ENCODE measurements around the gene DHFR2.

DHFR2 gene

DNA sequence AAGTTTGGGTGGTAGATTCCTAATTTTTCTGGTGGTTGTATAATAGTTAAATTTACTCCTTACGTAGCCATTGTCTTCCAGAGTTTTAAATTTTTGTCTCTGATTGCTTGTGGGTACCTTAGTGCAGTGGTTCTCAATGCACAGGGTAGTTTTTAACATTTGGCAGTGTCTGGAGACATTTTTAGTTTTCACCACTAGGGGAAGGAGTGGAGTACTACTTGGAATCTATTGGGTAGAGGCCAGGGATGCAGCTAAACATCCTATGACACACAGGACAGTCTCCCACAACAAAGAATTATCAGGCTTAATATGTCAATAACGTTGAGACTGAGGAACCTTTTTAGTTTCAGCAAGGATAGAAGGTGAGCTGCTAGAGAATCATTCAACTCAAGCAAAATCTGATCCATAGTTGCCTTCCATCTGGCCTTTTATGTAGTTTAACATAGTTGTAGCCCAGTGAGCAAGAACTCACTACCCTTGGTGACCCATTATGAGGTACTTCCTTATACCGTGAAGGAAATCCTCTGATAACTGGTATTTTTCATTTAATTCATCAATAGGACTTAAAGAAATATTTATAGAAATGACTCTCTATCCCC, 25.7 kb downstream of the DHFR2 start:
- no peaks in the 10 kb centered on the region for H3K27me3 ChIP-seq (ENCODE audit: control insufficient read depth, insufficient read depth, low read length)
- no peak overlapping the region for H3K27ac ChIP-seq (ENCODE audit: low read length)
- no peaks in the 10 kb centered on the region for H3K9me3 ChIP-seq (ENCODE audit: control insufficient read depth, insufficient read depth, low read length)
- no peaks in the 10 kb centered on the region for H3K4me1 ChIP-seq (ENCODE audit: control insufficient read depth, insufficient read depth, low read length)
- no peak overlapping the region for H3K4me3 ChIP-seq (ENCODE audit: low read length)
- peak; percentile 11 for DNase-seq (ENCODE audit: low read depth, low spot score)
- no CpG with 5 or more reads among the region's 3 CpGs for WGBS (ENCODE audit: insufficient coverage, insufficient read length)
- H3K36me3 ChIP-seq (ENCODE audit: control insufficient read depth, insufficient read depth, low read length): no peaks in the 10 kb centered on the region

GRCh38 chr3:94028093-94028837, 34.5 kb downstream of the DHFR2 start, which contains the start of gene STX19:
Gene STX19 (minus strand): TSS chr3:94028597. CDS start chr3:94015269, 13,328 bp downstream.
- Histone ChIP-seq H3K9me3 (ENCODE audit: control insufficient read depth, insufficient read depth, low read length) (no peaks in the 10 kb centered on the region), H3K27me3 (ENCODE audit: control insufficient read depth, insufficient read depth, low read length) (no peaks in the 10 kb centered on the region), H3K36me3 (ENCODE audit: control insufficient read depth, insufficient read depth, low read length) (no peaks in the 10 kb centered on the region), H3K27ac (ENCODE audit: low read length) (no peak within 1 kb of the TSS), H3K4me3 (ENCODE audit: low read length) (no peak within 1 kb of the TSS), H3K4me1 (ENCODE audit: control insufficient read depth, insufficient read depth, low read length) (no peaks in the 10 kb centered on the region)
- no CpG with 5 or more reads among the region's 8 CpGs for WGBS (ENCODE audit: insufficient coverage, insufficient read length)
- DNase-seq (ENCODE audit: low read depth, low spot score): no peak

DNA sequence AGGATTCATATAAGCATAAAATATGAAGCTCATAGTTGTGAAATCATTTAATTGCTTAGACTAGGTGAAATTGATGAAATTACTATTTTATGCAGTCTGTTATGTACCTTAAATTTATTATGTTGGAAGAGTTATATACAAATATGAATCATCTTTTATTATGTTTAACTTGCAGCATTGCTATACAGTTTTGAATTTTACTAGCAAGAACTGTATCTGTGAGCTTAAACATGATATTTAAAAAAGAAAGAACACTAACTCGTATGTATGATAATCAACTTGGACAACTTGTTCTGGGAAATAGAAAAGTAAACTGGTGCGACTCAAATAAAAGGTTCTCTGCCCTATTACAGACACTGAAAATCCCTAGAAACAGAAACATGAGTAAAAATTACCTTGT, 36.1 kb downstream of the DHFR2 start:
- H3K27ac ChIP-seq (ENCODE audit: low read length): no peak overlapping the region
- H3K9me3 ChIP-seq (ENCODE audit: control insufficient read depth, insufficient read depth, low read length): no peaks in the 10 kb centered on the region
- no CpG with 5 or more reads among the region's 2 CpGs for WGBS (ENCODE audit: insufficient coverage, insufficient read length)
- no peaks in the 10 kb centered on the region for H3K27me3 ChIP-seq (ENCODE audit: control insufficient read depth, insufficient read depth, low read length)
- no peaks in the 10 kb centered on the region for H3K36me3 ChIP-seq (ENCODE audit: control insufficient read depth, insufficient read depth, low read length)
- no peak for DNase-seq (ENCODE audit: low read depth, low spot score)
- no peaks in the 10 kb centered on the region for H3K4me1 ChIP-seq (ENCODE audit: control insufficient read depth, insufficient read depth, low read length)
- no peak overlapping the region for H3K4me3 ChIP-seq (ENCODE audit: low read length)

DNA sequence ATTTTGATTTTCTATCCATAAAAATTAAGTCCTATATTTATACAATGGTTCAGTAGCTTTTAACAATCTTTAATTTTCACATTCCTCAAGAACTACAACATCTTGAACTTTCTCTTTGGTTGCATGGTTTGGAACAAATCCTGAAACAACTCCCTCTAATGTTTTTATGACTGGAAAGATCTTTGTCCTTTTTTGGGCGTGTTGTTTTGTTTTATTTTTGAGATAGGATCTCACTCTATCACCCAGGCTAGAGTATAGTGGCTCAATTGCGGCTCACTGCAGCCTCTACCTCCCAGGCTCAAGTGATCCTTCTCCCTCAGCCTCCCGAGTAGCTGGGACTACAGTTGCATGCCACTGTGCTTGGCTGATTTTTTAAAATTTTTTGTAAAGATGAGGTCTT, 38.3 kb downstream of the DHFR2 start:
- WGBS (ENCODE audit: insufficient coverage, insufficient read length): no CpG with 5 or more reads among the region's 3 CpGs
- Histone ChIP-seq H3K27ac (ENCODE audit: low read length) (no peak overlapping the region), H3K9me3 (ENCODE audit: control insufficient read depth, insufficient read depth, low read length) (no peaks in the 10 kb centered on the region), H3K4me1 (ENCODE audit: control insufficient read depth, insufficient read depth, low read length) (no peaks in the 10 kb centered on the region), H3K27me3 (ENCODE audit: control insufficient read depth, insufficient read depth, low read length) (no peaks in the 10 kb centered on the region), H3K4me3 (ENCODE audit: low read length) (no peak overlapping the region), H3K36me3 (ENCODE audit: control insufficient read depth, insufficient read depth, low read length) (no peaks in the 10 kb centered on the region)
- DNase-seq (ENCODE audit: low read depth, low spot score): no peak

- H3K9me3 ChIP-seq (ENCODE audit: control insufficient read depth, insufficient read depth, low read length): no peaks in the 10 kb centered on the region
- WGBS (ENCODE audit: insufficient coverage, insufficient read length): no CpG with 5 or more reads among the region's 3 CpGs
- H3K4me3 ChIP-seq (ENCODE audit: low read length): no peak overlapping the region
- no peak overlapping the region for H3K27ac ChIP-seq (ENCODE audit: low read length)
- H3K27me3 ChIP-seq (ENCODE audit: control insufficient read depth, insufficient read depth, low read length): no peaks in the 10 kb centered on the region
- no peaks in the 10 kb centered on the region for H3K4me1 ChIP-seq (ENCODE audit: control insufficient read depth, insufficient read depth, low read length)
- no peak for DNase-seq (ENCODE audit: low read depth, low spot score)
- H3K36me3 ChIP-seq (ENCODE audit: control insufficient read depth, insufficient read depth, low read length): no peaks in the 10 kb centered on the region
Measured at GRCh38 chr3:94020293-94020692, 42.4 kb downstream of the DHFR2 start.

DNA sequence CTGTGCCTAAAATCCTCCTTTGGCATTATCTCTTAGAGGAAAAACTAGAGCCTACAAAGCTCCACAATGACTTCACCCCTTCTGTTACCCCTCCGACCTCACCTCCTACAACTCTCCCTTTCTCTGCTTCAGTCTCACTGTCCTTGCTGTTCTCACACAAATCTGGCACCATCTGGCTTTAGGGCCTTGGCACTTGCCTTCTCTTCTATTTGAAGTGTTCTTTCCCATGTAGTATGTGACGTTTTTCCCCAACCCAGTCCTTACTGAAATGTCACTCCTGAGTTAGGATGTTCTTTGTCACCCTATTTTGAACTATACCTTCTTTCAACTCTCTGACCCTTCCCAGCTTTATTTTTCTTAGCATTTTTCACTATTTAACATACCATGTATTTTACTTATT, 43.1 kb downstream of the DHFR2 start:
- no peaks in the 10 kb centered on the region for H3K36me3 ChIP-seq (ENCODE audit: control insufficient read depth, insufficient read depth, low read length)
- no peaks in the 10 kb centered on the region for H3K4me1 ChIP-seq (ENCODE audit: control insufficient read depth, insufficient read depth, low read length)
- H3K4me3 ChIP-seq (ENCODE audit: low read length): no peak overlapping the region
- no peaks in the 10 kb centered on the region for H3K27me3 ChIP-seq (ENCODE audit: control insufficient read depth, insufficient read depth, low read length)
- H3K27ac ChIP-seq (ENCODE audit: low read length): no peak overlapping the region
- H3K9me3 ChIP-seq (ENCODE audit: control insufficient read depth, insufficient read depth, low read length): no peaks in the 10 kb centered on the region
- DNase-seq (ENCODE audit: low read depth, low spot score): no peak
- WGBS (ENCODE audit: insufficient coverage, insufficient read length): no CpG with 5 or more reads among the region's 2 CpGs

- no CpG with 5 or more reads among the region's 1 CpG for WGBS (ENCODE audit: insufficient coverage, insufficient read length)
- H3K27me3 ChIP-seq (ENCODE audit: control insufficient read depth, insufficient read depth, low read length): no peaks in the 10 kb centered on the region
- no peaks in the 10 kb centered on the region for H3K4me1 ChIP-seq (ENCODE audit: control insufficient read depth, insufficient read depth, low read length)
- H3K27ac ChIP-seq (ENCODE audit: low read length): no peak overlapping the region
- H3K4me3 ChIP-seq (ENCODE audit: low read length): no peak overlapping the region
- H3K36me3 ChIP-seq (ENCODE audit: control insufficient read depth, insufficient read depth, low read length): no peaks in the 10 kb centered on the region
- no peaks in the 10 kb centered on the region for H3K9me3 ChIP-seq (ENCODE audit: control insufficient read depth, insufficient read depth, low read length)
- no peak for DNase-seq (ENCODE audit: low read depth, low spot score)
Measured at GRCh38 chr3:94015025-94015424, 47.7 kb downstream of the DHFR2 start.

- H3K36me3 ChIP-seq (ENCODE audit: control insufficient read depth, insufficient read depth, low read length): no peaks in the 10 kb centered on the region
- WGBS (ENCODE audit: insufficient coverage, insufficient read length): no CpG with 5 or more reads among the region's 1 CpG
- DNase-seq (ENCODE audit: low read depth, low spot score): no peak
- H3K27ac ChIP-seq (ENCODE audit: low read length): no peak overlapping the region
- H3K4me3 ChIP-seq (ENCODE audit: low read length): no peak overlapping the region
- no peaks in the 10 kb centered on the region for H3K4me1 ChIP-seq (ENCODE audit: control insufficient read depth, insufficient read depth, low read length)
- no peaks in the 10 kb centered on the region for H3K27me3 ChIP-seq (ENCODE audit: control insufficient read depth, insufficient read depth, low read length)
- no peaks in the 10 kb centered on the region for H3K9me3 ChIP-seq (ENCODE audit: control insufficient read depth, insufficient read depth, low read length)
Measured at GRCh38 chr3:94012185-94012584, 50.5 kb downstream of the DHFR2 start.

- no peak for DNase-seq (ENCODE audit: low read depth, low spot score)
- H3K27ac ChIP-seq (ENCODE audit: low read length): no peak overlapping the region
- no peaks in the 10 kb centered on the region for H3K4me1 ChIP-seq (ENCODE audit: control insufficient read depth, insufficient read depth, low read length)
- H3K9me3 ChIP-seq (ENCODE audit: control insufficient read depth, insufficient read depth, low read length): no peaks in the 10 kb centered on the region
- H3K4me3 ChIP-seq (ENCODE audit: low read length): no peak overlapping the region
- H3K36me3 ChIP-seq (ENCODE audit: control insufficient read depth, insufficient read depth, low read length): no peaks in the 10 kb centered on the region
- WGBS (ENCODE audit: insufficient coverage, insufficient read length): no CpG with 5 or more reads among the region's 3 CpGs
- no peaks in the 10 kb centered on the region for H3K27me3 ChIP-seq (ENCODE audit: control insufficient read depth, insufficient read depth, low read length)
Measured at GRCh38 chr3:94011233-94011711, 51.4 kb downstream of the DHFR2 start.

DNA sequence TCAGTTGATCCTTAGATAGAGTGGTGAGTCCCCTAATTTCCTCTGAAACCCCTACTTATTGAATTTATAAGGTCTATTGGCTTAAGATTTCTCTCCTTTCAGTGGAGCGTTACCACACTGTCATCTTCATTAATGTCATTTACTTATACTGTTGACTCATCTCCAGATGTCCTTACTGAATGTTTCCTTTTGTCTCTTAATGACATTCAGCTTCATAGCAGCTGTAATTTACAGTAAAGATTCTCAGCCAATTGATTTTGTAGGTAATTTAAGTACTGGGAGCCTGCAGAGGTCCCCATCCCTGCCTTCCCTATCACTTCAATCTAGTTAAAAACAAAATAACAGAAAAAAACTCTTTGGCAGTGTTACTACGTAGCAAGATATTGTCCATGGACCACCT, 53.1 kb downstream of the DHFR2 start:
- Histone ChIP-seq H3K36me3 (ENCODE audit: control insufficient read depth, insufficient read depth, low read length) (no peaks in the 10 kb centered on the region), H3K9me3 (ENCODE audit: control insufficient read depth, insufficient read depth, low read length) (no peaks in the 10 kb centered on the region), H3K27me3 (ENCODE audit: control insufficient read depth, insufficient read depth, low read length) (no peaks in the 10 kb centered on the region), H3K27ac (ENCODE audit: low read length) (no peak overlapping the region), H3K4me3 (ENCODE audit: low read length) (no peak overlapping the region), H3K4me1 (ENCODE audit: control insufficient read depth, insufficient read depth, low read length) (no peaks in the 10 kb centered on the region)
- DNase-seq (ENCODE audit: low read depth, low spot score): no peak
- no CpG with 5 or more reads among the region's 2 CpGs for WGBS (ENCODE audit: insufficient coverage, insufficient read length)

DNA sequence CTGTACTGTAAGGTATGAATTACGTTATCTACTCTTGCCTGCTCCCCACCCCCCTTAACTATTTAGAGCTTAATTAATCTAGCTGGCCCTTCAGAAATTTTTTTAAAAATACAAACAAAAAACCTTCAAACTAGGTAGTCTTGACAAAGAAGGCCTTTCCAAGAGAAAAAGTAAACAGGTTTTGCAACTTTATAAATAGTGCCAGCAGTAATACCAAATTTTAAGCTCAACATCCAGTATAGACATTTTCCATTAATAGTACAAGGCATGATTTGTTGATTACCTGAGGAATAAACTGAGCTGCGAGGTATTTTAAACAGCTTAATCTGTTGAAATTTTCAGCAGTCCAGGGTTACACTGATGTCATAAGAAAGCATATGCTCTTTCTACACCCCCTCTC, 54.5 kb downstream of the DHFR2 start:
- no peak overlapping the region for H3K27ac ChIP-seq (ENCODE audit: low read length)
- H3K36me3 ChIP-seq (ENCODE audit: control insufficient read depth, insufficient read depth, low read length): no peaks in the 10 kb centered on the region
- H3K4me1 ChIP-seq (ENCODE audit: control insufficient read depth, insufficient read depth, low read length): no peaks in the 10 kb centered on the region

More for the DNA sequence above, 54.5 kb downstream of the DHFR2 start:
- no CpG with 5 or more reads among the region's 2 CpGs for WGBS (ENCODE audit: insufficient coverage, insufficient read length)
- H3K4me3 ChIP-seq (ENCODE audit: low read length): no peak overlapping the region
- H3K9me3 ChIP-seq (ENCODE audit: control insufficient read depth, insufficient read depth, low read length): no peaks in the 10 kb centered on the region
- no peaks in the 10 kb centered on the region for H3K27me3 ChIP-seq (ENCODE audit: control insufficient read depth, insufficient read depth, low read length)
- DNase-seq (ENCODE audit: low read depth, low spot score): no peak
